ENCODE measurements around the gene MEI1. TPM values are rescaled to one million over a fixed set of nuclear protein-coding genes. Genes with fewer than 3 reads are reported as not detected.

The MEI1 gene
- total RNA-seq, 1 donor from 2014 or later, result not detected

DNA sequence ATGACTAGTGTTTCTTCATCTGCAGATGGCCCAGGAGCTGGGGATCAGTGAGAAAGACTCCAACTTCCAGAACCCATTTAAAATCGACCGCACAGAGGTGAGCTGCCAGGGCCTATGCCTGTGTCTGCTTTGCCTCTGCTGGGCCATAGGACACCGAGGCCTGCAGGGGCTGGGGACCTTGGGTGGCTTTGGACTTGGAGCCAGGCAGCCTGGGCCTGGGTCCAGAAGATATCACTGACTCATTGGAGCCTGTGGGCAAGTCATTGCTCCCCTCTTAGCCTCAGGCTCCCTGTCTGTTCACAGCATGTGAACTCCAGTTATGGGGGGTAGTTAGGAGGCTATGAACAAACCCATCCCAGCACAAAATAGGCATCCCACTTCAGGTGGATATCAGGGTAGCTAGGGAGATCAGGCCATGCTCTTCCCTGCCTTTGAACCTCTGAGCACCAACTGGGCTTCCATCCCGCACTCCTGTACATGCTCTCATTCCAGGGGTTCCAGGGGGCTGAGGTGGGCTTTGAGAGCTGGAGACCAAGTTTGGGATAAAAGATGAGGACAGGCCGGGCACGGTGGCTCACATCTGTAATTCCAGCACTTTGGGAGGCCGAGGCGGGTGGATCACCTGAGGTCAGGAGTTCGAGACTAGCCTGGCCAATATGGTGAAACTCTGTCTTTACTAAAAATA is 114.6 kb downstream of the MEI1 start:
- no peak overlapping the region for H3K27ac ChIP-seq
- TF ChIP-seq, protein P1, sequence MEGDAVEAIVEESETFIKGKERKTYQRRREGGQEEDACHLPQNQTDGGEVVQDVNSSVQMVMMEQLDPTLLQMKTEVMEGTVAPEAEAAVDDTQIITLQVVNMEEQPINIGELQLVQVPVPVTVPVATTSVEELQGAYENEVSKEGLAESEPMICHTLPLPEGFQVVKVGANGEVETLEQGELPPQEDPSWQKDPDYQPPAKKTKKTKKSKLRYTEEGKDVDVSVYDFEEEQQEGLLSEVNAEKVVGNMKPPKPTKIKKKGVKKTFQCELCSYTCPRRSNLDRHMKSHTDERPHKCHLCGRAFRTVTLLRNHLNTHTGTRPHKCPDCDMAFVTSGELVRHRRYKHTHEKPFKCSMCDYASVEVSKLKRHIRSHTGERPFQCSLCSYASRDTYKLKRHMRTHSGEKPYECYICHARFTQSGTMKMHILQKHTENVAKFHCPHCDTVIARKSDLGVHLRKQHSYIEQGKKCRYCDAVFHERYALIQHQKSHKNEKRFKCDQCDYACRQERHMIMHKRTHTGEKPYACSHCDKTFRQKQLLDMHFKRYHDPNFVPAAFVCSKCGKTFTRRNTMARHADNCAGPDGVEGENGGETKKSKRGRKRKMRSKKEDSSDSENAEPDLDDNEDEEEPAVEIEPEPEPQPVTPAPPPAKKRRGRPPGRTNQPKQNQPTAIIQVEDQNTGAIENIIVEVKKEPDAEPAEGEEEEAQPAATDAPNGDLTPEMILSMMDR (IDR thresholded peaks at IDR 0.05), result no peak
- intact Hi-C loops (cut with DNase I), result no loop called here
- H3K36me3 ChIP-seq, result peaks cover 8 to 24% of the 10 kb centered on the region in 2 donors
- H3K9me3 ChIP-seq, result no peaks in the 10 kb centered on the region
- H3K4me3 ChIP-seq, result no peak overlapping the region
- no peak for DNase-seq (ENCODE audit: low spot score in 2 of 2)
- no peaks in the 10 kb centered on the region for H3K27me3 ChIP-seq
- H3K4me1 ChIP-seq, result no peaks in the 10 kb centered on the region

DNA sequence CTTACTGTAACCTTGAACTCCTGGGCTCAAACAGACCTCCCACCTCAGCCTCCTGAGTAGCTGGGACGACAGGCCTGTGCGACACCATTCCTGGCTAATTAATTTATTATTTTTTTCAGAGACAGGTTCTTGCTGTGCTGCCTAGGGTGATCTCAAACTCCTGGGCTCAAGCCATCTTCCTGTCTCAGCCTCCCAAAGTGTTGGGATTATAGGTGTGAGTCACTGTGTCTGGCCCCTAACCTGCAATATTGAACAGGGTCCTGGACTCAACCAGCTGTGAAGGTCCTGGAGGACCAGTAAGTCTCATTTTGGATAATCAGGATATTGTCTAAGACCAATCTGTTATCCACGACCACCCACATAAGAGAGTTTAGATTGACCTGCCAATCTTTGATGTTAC is 116.4 kb downstream of the MEI1 start:
- no peaks in the 10 kb centered on the region for H3K9me3 ChIP-seq
- intact Hi-C loops (cut with DNase I), result no loop called here
- H3K27me3 ChIP-seq, result no peaks in the 10 kb centered on the region
- DNase-seq (ENCODE audit: low spot score in 2 of 2), result no peak
- H3K4me1 ChIP-seq, result no peaks in the 10 kb centered on the region
- H3K4me3 ChIP-seq, result no peak overlapping the region
- TF ChIP-seq, protein P1 (IDR thresholded peaks at IDR 0.05), result no peak
- peaks cover 0 to 16% of the 10 kb centered on the region in 2 donors for H3K36me3 ChIP-seq
- H3K27ac ChIP-seq, result no peak overlapping the region

DNA sequence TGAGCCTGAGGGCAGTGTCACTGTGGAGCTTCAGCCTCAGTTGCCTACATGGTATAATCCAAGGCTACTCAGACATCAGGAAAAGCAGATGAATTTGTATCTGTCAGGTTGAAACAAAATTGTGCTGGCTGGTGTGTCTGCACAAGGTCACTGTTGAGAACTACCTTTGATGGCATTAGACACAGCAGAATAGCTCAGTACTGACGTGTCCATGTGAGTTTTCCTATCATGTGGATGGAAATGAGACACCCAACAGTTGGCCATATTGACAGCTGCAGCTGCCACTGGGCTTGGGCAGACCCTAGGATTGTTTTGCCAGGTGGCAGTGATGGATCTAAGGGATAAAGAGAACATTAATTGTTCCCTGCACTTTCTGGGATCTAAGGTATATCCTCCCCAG is 116.9 kb downstream of the MEI1 start:
- Histone ChIP-seq H3K27me3 (no peaks in the 10 kb centered on the region), H3K4me3 (no peak overlapping the region), H3K9me3 (no peaks in the 10 kb centered on the region), H3K36me3 (peaks cover 0 to 13% of the 10 kb centered on the region in 2 donors), H3K4me1 (no peaks in the 10 kb centered on the region), H3K27ac (no peak overlapping the region)
- TF ChIP-seq, protein P1 (IDR thresholded peaks at IDR 0.05), result no peak
- intact Hi-C loops (cut with DNase I), result no loop called here
- DNase-seq (ENCODE audit: low spot score in 2 of 2), result no peak

DNA sequence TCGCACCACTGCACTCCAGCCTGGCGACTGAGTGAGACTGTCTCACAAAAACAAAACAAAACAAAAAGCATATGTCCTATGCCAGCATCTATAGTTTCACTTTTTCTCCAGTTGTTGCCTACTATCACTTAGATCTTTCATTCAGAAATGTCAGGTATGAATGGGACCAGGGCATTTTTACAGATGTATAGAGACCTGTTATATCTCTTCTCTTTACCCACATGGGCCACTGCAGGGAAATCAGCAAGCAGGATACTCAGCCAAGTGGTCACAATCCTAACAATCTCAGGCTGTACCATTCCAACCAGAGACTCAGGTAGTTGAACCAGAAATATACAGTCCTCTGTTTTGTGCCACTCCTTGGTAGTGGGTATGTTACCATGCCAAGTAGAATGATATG is 117.6 kb downstream of the MEI1 start:
- no peak for DNase-seq (ENCODE audit: low spot score in 2 of 2)
- no peaks in the 10 kb centered on the region for H3K27me3 ChIP-seq
- H3K36me3 ChIP-seq, result peaks cover 0 to 8% of the 10 kb centered on the region in 2 donors
- H3K4me3 ChIP-seq, result no peak overlapping the region
- no peaks in the 10 kb centered on the region for H3K4me1 ChIP-seq
- no peak overlapping the region for H3K27ac ChIP-seq
- no peaks in the 10 kb centered on the region for H3K9me3 ChIP-seq
- intact Hi-C loops (cut with DNase I), result no loop called here
- TF ChIP-seq, protein P1 (IDR thresholded peaks at IDR 0.05), result no peak

DNA sequence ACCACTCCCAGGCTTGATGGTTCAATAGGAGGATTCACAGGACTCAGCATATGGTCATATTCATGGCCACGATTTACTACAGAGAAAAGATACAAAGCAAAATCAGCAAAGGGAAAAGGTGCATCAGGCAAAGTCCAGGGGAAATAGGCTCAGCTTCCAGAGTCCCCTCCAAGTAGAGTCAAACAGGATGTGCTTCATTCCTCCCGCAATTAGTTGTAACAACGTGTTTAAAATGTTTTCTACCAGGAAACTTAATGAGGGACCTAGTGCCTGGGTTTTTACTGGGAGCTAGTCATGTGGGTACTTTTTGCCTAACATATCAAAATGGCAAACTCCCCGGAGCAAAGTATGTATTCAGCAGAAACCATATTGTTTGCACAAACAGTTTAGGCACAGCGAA is 118.7 kb downstream of the MEI1 start:
- Histone ChIP-seq H3K36me3 (peaks cover 0 to 6% of the 10 kb centered on the region in 2 donors), H3K4me1 (no peaks in the 10 kb centered on the region), H3K4me3 (no peak overlapping the region), H3K9me3 (no peaks in the 10 kb centered on the region), H3K27ac (no peak overlapping the region), H3K27me3 (no peaks in the 10 kb centered on the region)
- no peak for DNase-seq (ENCODE audit: low spot score in 2 of 2)
- TF ChIP-seq, protein P1 (IDR thresholded peaks at IDR 0.05), result no peak
- intact Hi-C loops (cut with DNase I), result no loop called here

Measured in ascending aorta (tissue), 2 donors.